ENCODE data around the gene STX8.

GRCh38 chr17:9427465-9428315, 147.9 kb downstream of the STX8 start:
- TF ChIP-seq MAX (CRISPR knock-in tag; IDR thresholded peaks at IDR 0.05) (no peak), HDAC2 (IDR thresholded peaks at IDR 0.05) (no peak), SP1 (CRISPR knock-in tag; IDR thresholded peaks at IDR 0.05) (no peak), RCOR1 (IDR thresholded peaks at IDR 0.05; ENCODE audit: borderline replicate concordance in 1 of 2, low read depth in 2 of 2, low read length in 2 of 2) (no peak), POLR2AphosphoS5 (IDR thresholded peaks at IDR 0.05; ENCODE audit: control insufficient read depth, insufficient read depth, low read depth, low read length) (no peak), HOXB6 (CRISPR knock-in tag; IDR thresholded peaks at IDR 0.05; ENCODE audit: borderline replicate concordance) (no peak), ETV6 (IDR thresholded peaks at IDR 0.05; ENCODE audit: borderline replicate concordance in 1 of 2, low read depth in 2 of 2, low read length in 1 of 2) (no peak), ETV6 (CRISPR knock-in tag; IDR thresholded peaks at IDR 0.05; ENCODE audit: borderline replicate concordance) (no peak), CHD1 (IDR thresholded peaks at IDR 0.05; ENCODE audit: low read length) (no peak), SMAD2 (IDR thresholded peaks at IDR 0.05; ENCODE audit: low read depth, low read length) (no peak), ZNF785 (CRISPR knock-in tag; IDR thresholded peaks at IDR 0.05) (no peak)
- TF ChIP-seq, protein P1, sequence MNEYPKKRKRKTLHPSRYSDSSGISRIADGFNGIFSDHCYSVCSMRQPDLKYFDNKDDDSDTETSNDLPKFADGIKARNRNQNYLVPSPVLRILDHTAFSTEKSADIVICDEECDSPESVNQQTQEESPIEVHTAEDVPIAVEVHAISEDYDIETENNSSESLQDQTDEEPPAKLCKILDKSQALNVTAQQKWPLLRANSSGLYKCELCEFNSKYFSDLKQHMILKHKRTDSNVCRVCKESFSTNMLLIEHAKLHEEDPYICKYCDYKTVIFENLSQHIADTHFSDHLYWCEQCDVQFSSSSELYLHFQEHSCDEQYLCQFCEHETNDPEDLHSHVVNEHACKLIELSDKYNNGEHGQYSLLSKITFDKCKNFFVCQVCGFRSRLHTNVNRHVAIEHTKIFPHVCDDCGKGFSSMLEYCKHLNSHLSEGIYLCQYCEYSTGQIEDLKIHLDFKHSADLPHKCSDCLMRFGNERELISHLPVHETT (CRISPR knock-in tag; conservative IDR thresholded peaks at IDR 0.05 in 1 of 2, IDR thresholded peaks at IDR 0.05 in 1 of 2): no peak
